Measurements from ENCODE around the gene EPB42.

Gene EPB42

GRCh38 chr15:43243020-43243645 lies 22.3 kb upstream of the EPB42 start:
- CTCF ChIA-PET = no interaction called here
- DNase-seq (ENCODE audit: extremely low spot score) = no peak
- POLR2A ChIA-PET = no interaction called here
- TF ChIP-seq FOXA1 (IDR thresholded peaks at IDR 0.05) = no peak
- no peak for TF ChIP-seq ELF4 (IDR thresholded peaks at IDR 0.05)
- no peak for TF ChIP-seq ARNT (IDR thresholded peaks at IDR 0.05)
- no peak for TF ChIP-seq TARDBP (IDR thresholded peaks at IDR 0.05)
- TF ChIP-seq FOXK2 (IDR thresholded peaks at IDR 0.05) = no peak
- TF ChIP-seq SUZ12 (IDR thresholded peaks at IDR 0.05) = no peak
- no peak for TF ChIP-seq FOXM1 (IDR thresholded peaks at IDR 0.05; ENCODE audit: borderline replicate concordance)
- TF ChIP-seq ZNF384 (IDR thresholded peaks at IDR 0.05) = no peak
- no peak for TF ChIP-seq L3MBTL2 (conservative IDR thresholded peaks at IDR 0.05)
- TF ChIP-seq NFRKB (IDR thresholded peaks at IDR 0.05) = no peak
- TF ChIP-seq LEF1 (IDR thresholded peaks at IDR 0.05; ENCODE audit: borderline replicate concordance) = no peak
- no peak for TF ChIP-seq CTBP1 (IDR thresholded peaks at IDR 0.05; ENCODE audit: borderline replicate concordance)
- no peak for TF ChIP-seq BHLHE40 (IDR thresholded peaks at IDR 0.05; ENCODE audit: borderline replicate concordance)
- no peak for TF ChIP-seq PKNOX1 (IDR thresholded peaks at IDR 0.05)
- TF ChIP-seq HDGF (IDR thresholded peaks at IDR 0.05; ENCODE audit: borderline replicate concordance) = no peak
- no peak for TF ChIP-seq SP1 (IDR thresholded peaks at IDR 0.05)

- no peak for TF ChIP-seq SP1 (IDR thresholded peaks at IDR 0.05)
- TF ChIP-seq ARNT (IDR thresholded peaks at IDR 0.05) = no peak
- no peak for TF ChIP-seq NFRKB (IDR thresholded peaks at IDR 0.05)
- TF ChIP-seq L3MBTL2 (conservative IDR thresholded peaks at IDR 0.05) = no peak
- no peak for TF ChIP-seq TARDBP (IDR thresholded peaks at IDR 0.05)
- no peak for TF ChIP-seq FOXA1 (IDR thresholded peaks at IDR 0.05)
- TF ChIP-seq ZNF384 (IDR thresholded peaks at IDR 0.05) = no peak
- TF ChIP-seq SUZ12 (IDR thresholded peaks at IDR 0.05) = no peak
- TF ChIP-seq FOXM1 (IDR thresholded peaks at IDR 0.05; ENCODE audit: borderline replicate concordance) = no peak
- no peak for TF ChIP-seq HDGF (IDR thresholded peaks at IDR 0.05; ENCODE audit: borderline replicate concordance)
- TF ChIP-seq LEF1 (IDR thresholded peaks at IDR 0.05; ENCODE audit: borderline replicate concordance) = no peak
- no peak for TF ChIP-seq ELF4 (IDR thresholded peaks at IDR 0.05)
- no peak for TF ChIP-seq CTBP1 (IDR thresholded peaks at IDR 0.05; ENCODE audit: borderline replicate concordance)
- TF ChIP-seq PKNOX1 (IDR thresholded peaks at IDR 0.05) = no peak
- no peak for TF ChIP-seq BHLHE40 (IDR thresholded peaks at IDR 0.05; ENCODE audit: borderline replicate concordance)
- no peak for TF ChIP-seq FOXK2 (IDR thresholded peaks at IDR 0.05)
- ChIA-PET CTCF (no interaction called here), POLR2A (no interaction called here)
- no peak for DNase-seq (ENCODE audit: extremely low spot score)
Measured at GRCh38 chr15:43242616-43243015, 21.8 kb upstream of the EPB42 start.

GRCh38 chr15:43241100-43241499 lies 20.3 kb upstream of the EPB42 start:
- CTCF ChIA-PET = interaction anchor here (1.3 kb wide), 1 partner anchor 16 kb away, joined by 3 read pairs; no protein-coding TSS in a partner anchor
- POLR2A ChIA-PET = no interaction called here
- DNase-seq (ENCODE audit: extremely low spot score) = no peak
- TF ChIP-seq ZNF384 (IDR thresholded peaks at IDR 0.05) = no peak
- TF ChIP-seq SP1 (IDR thresholded peaks at IDR 0.05) = no peak
- TF ChIP-seq LEF1 (IDR thresholded peaks at IDR 0.05; ENCODE audit: borderline replicate concordance) = no peak
- TF ChIP-seq CTBP1 (IDR thresholded peaks at IDR 0.05; ENCODE audit: borderline replicate concordance) = no peak

- no peak for DNase-seq (ENCODE audit: extremely low spot score)
- ChIA-PET POLR2A (no interaction called here), CTCF (no interaction called here)
- TF ChIP-seq FOXA1 (IDR thresholded peaks at IDR 0.05) = no peak
Measured at GRCh38 chr15:43239732-43240491, 19.1 kb upstream of the EPB42 start.

GRCh38 chr15:43238671-43239131 lies 17.9 kb upstream of the EPB42 start:
- TF ChIP-seq FOXA1 (IDR thresholded peaks at IDR 0.05) (no peak), TARDBP (IDR thresholded peaks at IDR 0.05) (no peak), HDGF (IDR thresholded peaks at IDR 0.05; ENCODE audit: borderline replicate concordance) (no peak), SUZ12 (IDR thresholded peaks at IDR 0.05) (no peak), BHLHE40 (IDR thresholded peaks at IDR 0.05; ENCODE audit: borderline replicate concordance) (no peak), CTBP1 (IDR thresholded peaks at IDR 0.05; ENCODE audit: borderline replicate concordance) (no peak), ARNT (IDR thresholded peaks at IDR 0.05) (no peak), FOXM1 (IDR thresholded peaks at IDR 0.05; ENCODE audit: borderline replicate concordance) (no peak), NFRKB (IDR thresholded peaks at IDR 0.05) (no peak), LEF1 (IDR thresholded peaks at IDR 0.05; ENCODE audit: borderline replicate concordance) (no peak), ELF4 (IDR thresholded peaks at IDR 0.05) (no peak), L3MBTL2 (conservative IDR thresholded peaks at IDR 0.05) (no peak), PKNOX1 (IDR thresholded peaks at IDR 0.05) (no peak), ZNF384 (IDR thresholded peaks at IDR 0.05) (no peak), SP1 (IDR thresholded peaks at IDR 0.05) (no peak)
- POLR2A ChIA-PET = no interaction called here
- CTCF ChIA-PET = interaction anchor here (0.8 kb wide), 1 partner anchor 13 kb away, joined by 3 read pairs; no protein-coding TSS in a partner anchor
- DNase-seq (ENCODE audit: extremely low spot score) = no peak

Data from HEK293T (cell line).